ENCODE data around the gene PWP2. TPM values are rescaled to one million over a fixed set of nuclear protein-coding genes. Genes with fewer than 3 reads are reported as not detected.

PWP2 gene
- polyA plus RNA-seq, 2 of the 4 experiments (the other 2 are of a cell fraction) = 5.8 to 9.8 TPM

DNA sequence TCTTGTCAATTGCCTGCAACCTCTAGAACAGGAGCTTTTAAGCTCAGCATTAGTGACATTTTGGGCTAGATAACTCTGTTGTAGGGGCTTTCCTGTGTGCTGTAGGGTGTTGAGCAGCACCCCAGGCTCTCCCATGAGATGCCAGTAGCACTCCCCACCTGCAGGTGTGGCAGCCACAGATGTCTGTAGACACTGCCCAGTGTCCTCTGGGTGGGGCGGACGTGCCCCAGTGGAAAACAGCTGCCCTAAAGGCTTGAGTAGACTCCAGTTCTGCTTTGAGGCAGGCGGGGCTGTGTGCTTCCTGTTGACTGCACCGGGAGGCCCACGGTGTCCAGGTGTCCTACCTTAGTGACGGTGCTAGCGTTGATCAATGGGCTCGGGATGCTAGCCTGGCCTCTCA is 16.9 kb upstream of the PWP2 start (continued):
- TF ChIP-seq REST (IDR thresholded peaks at IDR 0.05) = no peak

- ChIA-PET CTCF (no interaction called here), POLR2A (no interaction called here)
- WGBS (ENCODE audit: missing lambda C conversion rate) = 92% methylated on average over 9 of the region's 9 CpGs
- TF ChIP-seq ZNF302 (CRISPR knock-in tag; IDR thresholded peaks at IDR 0.05) (no peak), RAD21 (conservative IDR thresholded peaks at IDR 0.05 in 1 of 2, IDR thresholded peaks at IDR 0.05 in 1 of 2) (no peak), ZC3H11A (IDR thresholded peaks at IDR 0.05) (no peak), HOXA7 (CRISPR knock-in tag; IDR thresholded peaks at IDR 0.05) (no peak), TFCP2L1 (CRISPR knock-in tag; IDR thresholded peaks at IDR 0.05) (no peak), RARB (CRISPR knock-in tag; IDR thresholded peaks at IDR 0.05) (no peak), ZSCAN20 (CRISPR knock-in tag; IDR thresholded peaks at IDR 0.05) (no peak), RFX5 (IDR thresholded peaks at IDR 0.05) (no peak), E2F6 (IDR thresholded peaks at IDR 0.05; ENCODE audit: borderline replicate concordance, low read depth) (no peak), HDAC2 (IDR thresholded peaks at IDR 0.05) (no peak), KDM1A (IDR thresholded peaks at IDR 0.05; ENCODE audit: low read depth) (no peak), REST (IDR thresholded peaks at IDR 0.05) (no peak), PBX3 (IDR thresholded peaks at IDR 0.05) (no peak), MYC (IDR thresholded peaks at IDR 0.05; ENCODE audit: borderline replicate concordance, low read length) (no peak)
- TF ChIP-seq, protein P1, sequence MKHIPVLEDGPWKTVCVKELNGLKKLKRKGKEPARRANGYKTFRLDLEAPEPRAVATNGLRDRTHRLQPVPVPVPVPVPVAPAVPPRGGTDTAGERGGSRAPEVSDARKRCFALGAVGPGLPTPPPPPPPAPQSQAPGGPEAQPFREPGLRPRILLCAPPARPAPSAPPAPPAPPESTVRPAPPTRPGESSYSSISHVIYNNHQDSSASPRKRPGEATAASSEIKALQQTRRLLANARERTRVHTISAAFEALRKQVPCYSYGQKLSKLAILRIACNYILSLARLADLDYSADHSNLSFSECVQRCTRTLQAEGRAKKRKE (CRISPR knock-in tag; IDR thresholded peaks at IDR 0.05; ENCODE audit: low read depth) = no peak
- TF ChIP-seq, protein P2, sequence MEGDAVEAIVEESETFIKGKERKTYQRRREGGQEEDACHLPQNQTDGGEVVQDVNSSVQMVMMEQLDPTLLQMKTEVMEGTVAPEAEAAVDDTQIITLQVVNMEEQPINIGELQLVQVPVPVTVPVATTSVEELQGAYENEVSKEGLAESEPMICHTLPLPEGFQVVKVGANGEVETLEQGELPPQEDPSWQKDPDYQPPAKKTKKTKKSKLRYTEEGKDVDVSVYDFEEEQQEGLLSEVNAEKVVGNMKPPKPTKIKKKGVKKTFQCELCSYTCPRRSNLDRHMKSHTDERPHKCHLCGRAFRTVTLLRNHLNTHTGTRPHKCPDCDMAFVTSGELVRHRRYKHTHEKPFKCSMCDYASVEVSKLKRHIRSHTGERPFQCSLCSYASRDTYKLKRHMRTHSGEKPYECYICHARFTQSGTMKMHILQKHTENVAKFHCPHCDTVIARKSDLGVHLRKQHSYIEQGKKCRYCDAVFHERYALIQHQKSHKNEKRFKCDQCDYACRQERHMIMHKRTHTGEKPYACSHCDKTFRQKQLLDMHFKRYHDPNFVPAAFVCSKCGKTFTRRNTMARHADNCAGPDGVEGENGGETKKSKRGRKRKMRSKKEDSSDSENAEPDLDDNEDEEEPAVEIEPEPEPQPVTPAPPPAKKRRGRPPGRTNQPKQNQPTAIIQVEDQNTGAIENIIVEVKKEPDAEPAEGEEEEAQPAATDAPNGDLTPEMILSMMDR (IDR thresholded peaks at IDR 0.05) = no peak
- Histone ChIP-seq H3K4me2 (no peak overlapping the region), H3K4me3 (no peak overlapping the region), H3K9me3 (no peaks in the 10 kb centered on the region), H3K4me1 (no peaks in the 10 kb centered on the region), H3K27ac (no peak overlapping the region)
- ATAC-seq (no peak), DNase-seq (ENCODE audit: low read depth in 1 of 2, low spot score in 1 of 2) (no peak), FAIRE-seq (no peak)
Measured at GRCh38 chr21:44092211-44092610, 15.0 kb upstream of the PWP2 start.

Data from A549 (cell line).